ENCODE data around the gene VILL.

Gene VILL

DNA sequence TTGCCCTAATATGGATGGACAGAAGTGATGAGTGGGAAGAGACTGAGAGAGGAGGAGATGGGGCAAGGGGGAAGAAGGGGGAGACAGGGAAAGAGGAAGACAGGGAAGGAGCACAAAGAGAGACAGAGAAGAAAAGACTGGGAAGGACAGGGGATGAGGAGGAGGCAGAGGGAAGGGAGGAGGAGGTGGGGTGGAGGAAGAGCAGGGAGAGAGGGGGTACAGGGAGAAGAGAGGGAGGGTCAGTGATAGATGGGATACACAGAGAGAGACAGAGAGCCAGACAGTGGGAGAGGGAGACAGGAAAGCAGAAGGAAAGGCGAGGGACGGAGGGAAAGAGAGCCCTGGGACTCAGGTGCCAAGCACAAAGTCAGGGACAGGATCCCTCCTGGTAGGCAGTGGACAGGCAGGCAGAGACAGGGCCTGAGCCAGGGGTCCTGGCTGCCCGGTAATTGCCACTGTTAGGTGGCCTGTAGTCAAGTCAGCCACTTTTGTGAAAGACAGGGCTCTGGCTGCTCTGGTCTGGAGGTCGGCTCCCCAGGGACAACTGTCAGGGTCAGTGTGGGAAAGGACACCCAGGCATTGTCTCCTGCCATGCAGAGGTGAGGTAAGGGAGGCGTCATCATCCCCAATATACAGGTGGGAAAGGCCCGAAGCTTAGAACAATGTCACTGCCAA is 9.8 kb downstream of the VILL start:
- no peak for DNase-seq (ENCODE audit: low read depth in 1 of 2, low spot score in 1 of 2)

- no peak for DNase-seq (ENCODE audit: low read depth in 1 of 2, low spot score in 1 of 2)
Observed at GRCh38 chr3:38000965-38001455, 10.4 kb downstream of the VILL start.

DNA sequence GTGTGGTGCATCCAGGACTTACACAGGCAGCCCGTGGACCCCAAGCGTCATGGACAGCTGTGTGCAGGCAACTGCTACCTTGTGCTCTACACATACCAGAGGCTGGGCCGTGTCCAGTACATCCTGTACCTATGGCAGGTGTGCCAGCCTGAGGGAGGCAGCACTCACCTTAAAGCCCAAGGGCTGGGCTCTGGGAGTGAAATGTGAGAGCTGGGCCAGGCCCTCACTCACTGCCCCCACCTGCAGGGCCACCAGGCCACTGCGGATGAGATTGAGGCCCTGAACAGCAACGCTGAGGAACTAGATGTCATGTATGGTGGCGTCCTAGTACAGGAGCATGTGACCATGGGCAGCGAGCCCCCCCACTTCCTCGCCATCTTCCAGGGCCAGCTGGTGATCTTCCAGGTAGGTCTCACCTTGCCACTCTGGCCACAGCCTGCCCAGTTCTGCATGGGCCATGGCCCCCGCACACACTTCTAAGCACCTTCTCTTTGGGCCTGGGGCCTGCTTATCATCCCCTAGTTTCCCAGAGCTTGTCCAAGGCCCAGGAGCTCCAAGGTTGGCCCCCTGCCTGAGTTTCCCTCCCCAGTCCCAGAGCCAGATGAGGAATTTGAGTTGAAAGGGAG is 11.0 kb downstream of the VILL start:
- DNase-seq (ENCODE audit: low read depth in 1 of 2, low spot score in 1 of 2), result no peak

DNA sequence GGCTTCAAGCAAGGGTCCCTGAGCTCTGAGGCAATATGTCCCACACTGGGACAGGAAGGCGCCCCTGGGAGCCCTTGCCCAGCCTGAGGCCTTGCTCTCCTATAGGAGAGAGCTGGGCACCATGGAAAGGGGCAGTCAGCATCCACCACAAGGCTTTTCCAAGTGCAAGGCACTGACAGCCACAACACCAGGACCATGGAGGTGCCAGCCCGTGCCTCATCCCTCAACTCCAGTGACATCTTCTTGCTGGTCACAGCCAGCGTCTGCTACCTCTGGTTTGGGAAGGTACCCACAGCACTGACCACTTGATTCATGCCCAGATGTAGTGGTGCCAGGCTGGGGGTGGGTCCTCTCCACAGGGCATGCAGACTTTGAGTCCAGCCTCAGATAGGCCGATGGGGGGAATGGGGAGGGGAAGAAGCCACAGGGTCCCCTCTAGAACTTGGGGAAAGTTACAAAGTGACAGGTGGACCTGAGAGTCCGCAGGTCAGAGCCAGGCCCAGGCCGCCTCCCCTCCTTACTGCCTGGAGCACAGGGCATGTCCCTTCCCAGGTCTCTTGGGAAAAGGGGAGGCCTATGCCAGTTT is 11.8 kb downstream of the VILL start:
- DNase-seq (ENCODE audit: low read depth in 1 of 2, low spot score in 1 of 2), result no peak

DNA sequence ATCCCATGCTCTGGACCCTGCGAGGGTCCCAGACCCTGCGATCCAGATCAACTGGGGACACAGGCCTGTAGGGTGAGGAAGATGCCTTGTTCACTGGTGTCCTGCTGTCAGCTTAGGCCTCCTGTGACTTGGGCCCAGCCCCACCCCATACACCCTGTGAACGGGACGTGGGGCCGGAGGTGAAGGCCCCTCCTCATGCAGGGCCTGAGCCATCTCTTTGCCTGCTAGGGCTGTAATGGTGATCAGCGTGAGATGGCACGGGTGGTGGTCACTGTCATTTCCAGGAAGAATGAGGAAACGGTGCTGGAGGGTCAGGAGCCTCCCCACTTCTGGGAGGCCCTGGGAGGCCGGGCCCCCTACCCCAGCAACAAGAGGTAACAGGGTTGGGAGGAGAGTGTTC is 12.4 kb downstream of the VILL start:
- DNase-seq (ENCODE audit: low read depth in 1 of 2, low spot score in 1 of 2), result no peak

DNA sequence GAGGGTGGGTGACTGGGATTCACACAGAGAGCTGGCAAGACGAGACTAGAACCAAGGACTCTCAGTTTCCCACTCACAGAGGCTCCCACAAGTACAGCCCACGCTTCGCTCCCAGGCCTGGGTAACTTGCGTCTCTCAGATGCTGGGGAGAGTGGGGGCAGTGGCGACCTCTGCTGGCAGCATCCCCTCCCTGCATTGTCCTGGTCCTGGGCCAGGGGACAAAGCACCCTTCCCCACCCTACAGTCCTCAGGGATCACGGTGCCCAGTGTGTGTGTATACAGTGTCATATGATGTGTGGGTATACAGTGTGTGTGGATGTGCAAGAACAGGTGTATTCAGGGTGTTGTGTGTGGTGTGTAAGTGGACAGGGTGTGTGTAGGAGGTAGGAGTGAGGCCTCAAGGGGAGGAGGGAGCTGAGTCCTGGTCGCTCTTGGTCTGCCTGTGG is 12.8 kb downstream of the VILL start:
- no peak for DNase-seq (ENCODE audit: low read depth in 1 of 2, low spot score in 1 of 2)

GRCh38 chr3:38003817-38004414 is 13.3 kb downstream of the VILL start:
- no peak for DNase-seq (ENCODE audit: low read depth in 1 of 2, low spot score in 1 of 2)

GRCh38 chr3:38004415-38005075 is 14.0 kb downstream of the VILL start:
- DNase-seq (ENCODE audit: low read depth in 1 of 2, low spot score in 1 of 2), result peak in 1 of 2 donors; percentile 35

- no peak for DNase-seq (ENCODE audit: low read depth in 1 of 2, low spot score in 1 of 2)
Observed at GRCh38 chr3:38005076-38006020, 14.8 kb downstream of the VILL start.

GRCh38 chr3:38006031-38006430 is 15.4 kb downstream of the VILL start:
- no peak for DNase-seq (ENCODE audit: low read depth in 1 of 2, low spot score in 1 of 2)

DNA sequence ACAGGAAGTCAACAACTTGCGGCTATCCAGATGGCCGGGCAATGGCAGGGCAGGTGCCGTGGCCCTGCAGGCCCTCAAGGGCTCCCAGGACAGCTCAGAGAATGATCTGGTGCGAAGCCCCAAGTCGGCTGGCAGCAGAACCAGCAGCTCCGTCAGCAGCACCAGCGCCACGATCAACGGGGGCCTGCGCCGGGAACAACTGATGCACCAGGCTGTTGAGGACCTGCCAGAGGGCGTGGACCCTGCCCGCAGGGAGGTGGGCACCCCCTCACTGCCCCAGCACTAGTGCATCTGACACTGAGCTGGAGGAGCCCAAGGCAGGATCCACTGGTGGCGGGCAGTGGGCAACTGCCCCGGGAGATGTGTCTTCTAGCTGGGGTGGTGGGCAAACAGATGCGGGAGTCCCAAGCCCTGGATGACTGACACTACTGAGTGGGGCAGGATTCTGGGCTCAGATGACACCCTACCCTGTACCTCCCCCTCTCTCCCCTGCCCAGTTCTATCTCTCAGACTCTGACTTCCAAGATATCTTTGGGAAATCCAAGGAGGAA is 15.9 kb downstream of the VILL start:
- DNase-seq (ENCODE audit: low read depth in 1 of 2, low spot score in 1 of 2), result no peak

GRCh38 chr3:38007754-38008090 is 17.1 kb downstream of the VILL start:
- no peak for DNase-seq (ENCODE audit: low read depth in 1 of 2, low spot score in 1 of 2)

- DNase-seq (ENCODE audit: low read depth in 1 of 2, low spot score in 1 of 2), result no peak
Observed at GRCh38 chr3:38008191-38008701, 17.7 kb downstream of the VILL start.

DNA sequence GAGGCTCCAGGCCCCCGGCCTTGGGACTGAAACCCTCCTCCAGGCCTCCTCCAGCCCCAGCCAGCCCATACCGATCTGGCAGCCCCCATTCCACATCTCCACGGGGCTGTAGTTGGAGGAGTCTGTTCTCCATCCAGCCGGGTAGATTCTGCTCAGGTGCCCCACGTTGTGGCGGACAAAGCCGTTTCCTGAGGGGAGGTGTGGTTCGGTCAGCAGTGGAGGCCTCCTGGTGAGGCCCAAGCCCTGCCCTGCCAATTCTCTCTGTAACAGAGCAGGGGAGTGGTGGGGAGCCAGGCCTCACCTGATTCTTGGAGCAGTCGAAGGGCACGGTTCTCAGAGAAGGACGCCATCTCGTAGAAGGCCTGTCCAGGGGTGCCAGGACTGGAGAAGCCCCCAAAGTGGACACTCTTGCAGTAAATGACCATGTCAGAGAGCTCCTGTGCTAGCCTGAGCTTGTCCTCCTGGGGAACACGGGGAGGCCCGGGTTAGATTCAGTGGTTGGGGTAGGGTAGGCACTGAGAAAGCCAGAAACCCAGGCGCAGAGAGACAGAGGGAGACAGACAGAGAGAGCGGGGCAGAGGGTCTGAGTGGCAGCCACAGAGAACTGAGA is 18.5 kb downstream of the VILL start:
- no peak for DNase-seq (ENCODE audit: low read depth in 1 of 2, low spot score in 1 of 2)

DNA sequence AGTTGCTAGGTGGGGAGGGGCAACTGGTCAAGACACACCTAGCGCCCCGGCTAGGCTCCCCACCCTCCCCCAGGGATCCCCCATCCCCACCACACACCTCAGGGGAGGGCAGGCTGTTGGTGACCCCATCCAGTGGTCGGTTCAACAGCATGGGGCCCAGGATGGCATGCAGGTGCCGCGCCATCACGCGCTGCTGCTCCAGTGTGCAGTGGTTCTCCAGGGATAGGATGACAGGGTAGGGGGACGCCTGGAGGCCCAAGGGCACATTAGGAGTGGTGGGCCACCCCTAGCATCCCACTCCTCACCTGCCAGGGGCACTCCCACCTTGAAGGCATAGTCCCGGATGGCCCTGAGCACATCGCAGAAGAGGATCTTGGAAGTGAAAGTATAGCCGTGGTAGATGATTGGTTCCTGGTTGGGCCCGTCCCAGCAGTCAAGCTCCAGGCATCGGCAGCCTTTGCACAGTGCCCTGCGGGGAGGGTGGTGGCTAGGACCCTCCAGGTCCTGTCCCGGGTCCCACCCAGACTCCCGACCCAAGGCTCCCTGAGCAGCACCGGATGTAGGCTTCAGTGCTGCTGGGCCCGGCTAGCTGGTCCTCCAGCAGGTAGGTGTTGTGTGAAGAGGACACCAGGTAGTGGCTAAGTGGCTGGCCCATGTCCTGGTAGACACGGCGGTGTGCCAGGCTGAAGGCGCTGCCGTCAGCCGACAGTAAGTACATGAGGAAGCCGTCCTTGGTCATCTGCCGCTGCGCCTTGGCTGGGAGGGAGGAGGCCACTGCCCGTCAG is 19.4 kb downstream of the VILL start:
- DNase-seq (ENCODE audit: low read depth in 1 of 2, low spot score in 1 of 2), result no peak

DNA sequence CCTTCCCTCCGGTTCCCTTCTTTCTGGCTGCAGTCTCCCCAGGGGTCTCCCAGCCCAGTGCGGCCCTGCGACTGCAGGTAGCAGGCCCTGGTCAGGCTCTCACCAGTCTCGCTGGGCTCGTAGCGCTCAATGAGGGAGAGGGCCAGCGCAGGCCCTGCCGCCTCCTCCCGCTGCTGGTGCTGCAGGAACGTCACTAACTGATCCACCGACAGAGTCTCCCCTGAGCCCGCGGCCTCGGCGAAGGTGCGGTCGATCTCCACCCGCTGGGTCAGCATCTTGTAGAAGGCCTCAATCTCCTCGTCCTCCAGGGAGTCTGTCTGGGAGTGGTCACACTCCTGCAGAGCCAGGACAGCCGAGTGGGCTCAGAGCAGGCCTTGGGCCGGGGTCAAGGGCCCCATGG is 20.5 kb downstream of the VILL start:
- no peak for DNase-seq (ENCODE audit: low read depth in 1 of 2, low spot score in 1 of 2)

- no peak for DNase-seq (ENCODE audit: low read depth in 1 of 2, low spot score in 1 of 2)
Observed at GRCh38 chr3:38015485-38015884, 24.9 kb downstream of the VILL start.

- no peak for DNase-seq (ENCODE audit: low read depth in 1 of 2, low spot score in 1 of 2)
Observed at GRCh38 chr3:38015984-38016383, 25.4 kb downstream of the VILL start.

- no peak for DNase-seq (ENCODE audit: low read depth in 1 of 2, low spot score in 1 of 2)
Observed at GRCh38 chr3:38016410-38016809, 25.8 kb downstream of the VILL start.

Data from activated CD4-positive, alpha-beta T cell treated with anti-CD3 and anti-CD28 coated beads, Interleukin-2, amount 50 U/mL, for 24 hours (primary cell).